NCI-H460 (cell line): ENCODE data around the gene RBM38. TPM values are rescaled to one million over a fixed set of nuclear protein-coding genes. Genes with fewer than 3 reads are reported as not detected.

Experiments
- DNase-seq: peaks from one replicate; pipeline ENCODE4 v3.0.0-alpha.2; 2016; ENCODE audit warnings: low read depth; ENCODE audit errors: extremely low read depth
- total RNA-seq: library from RNA; depleted of rRNA; stranded (reverse); fragments of >200 nt; shearing (Covaris generic); gene quantifications from 2 replicates; pipeline ENCODE4 v1.2.3, GENCODE V29; 2014; rRNA removed

Gene RBM38
- total RNA-seq, 1 experiment from 2014 or later, result 18.2 TPM

GRCh38 chr20:57445298-57445697 lies 54.1 kb downstream of the RBM38 start:
- DNase-seq, result no peak

- DNase-seq, result no peak
Measured at GRCh38 chr20:57445774-57446173, 54.6 kb downstream of the RBM38 start.

- DNase-seq, result no peak
Measured at GRCh38 chr20:57448764-57449354, 57.7 kb downstream of the RBM38 start.

GRCh38 chr20:57449398-57450354 lies 58.5 kb downstream of the RBM38 start:
- no peak for DNase-seq

GRCh38 chr20:57450419-57450818 lies 59.2 kb downstream of the RBM38 start:
- no peak for DNase-seq

- no peak for DNase-seq
Measured at GRCh38 chr20:57450931-57451330, 59.7 kb downstream of the RBM38 start.

GRCh38 chr20:57451431-57451794 lies 60.2 kb downstream of the RBM38 start:
- DNase-seq, result no peak

GRCh38 chr20:57451795-57452661 lies 60.8 kb downstream of the RBM38 start:
- DNase-seq, result no peak

- no peak for DNase-seq
Measured at GRCh38 chr20:57455386-57455785, 64.2 kb downstream of the RBM38 start.

- DNase-seq, result no peak
Measured at GRCh38 chr20:57456116-57456515, 64.9 kb downstream of the RBM38 start.

GRCh38 chr20:57457243-57458095 lies 66.3 kb downstream of the RBM38 start:
- DNase-seq, result no peak

GRCh38 chr20:57458400-57459160 lies 67.4 kb downstream of the RBM38 start:
- DNase-seq, result no peak

Other genes starting within 250 kb of the RBM38 start
- gene BMP7, start 124.8 kb upstream of the RBM38 start, total RNA-seq, result 0.17 and 0.23 TPM in 2 replicates
- not detected in 2 replicates for gene SPO11, start 61.6 kb upstream of the RBM38 start, total RNA-seq
- 34.0 and 42.8 TPM in 2 replicates for gene RAE1, start 40.1 kb upstream of the RBM38 start, total RNA-seq
- not detected in 2 replicates for gene CTCFL, start 133.7 kb downstream of the RBM38 start, total RNA-seq
- 0.23 and 0.32 TPM in 2 replicates for gene PCK1, start 169.7 kb downstream of the RBM38 start, total RNA-seq
- gene ZBP1, start 229.0 kb downstream of the RBM38 start, total RNA-seq, result not detected in 2 replicates